Measurements from ENCODE around the gene CNBD2. TPM values are rescaled to one million over a fixed set of nuclear protein-coding genes. Genes with fewer than 3 reads are reported as not detected.

Gene CNBD2
- total RNA-seq, 1 experiment from 2014 or later = 3.1 TPM

- POLR2A ChIA-PET (ENCODE audit: low non-redundant PET) = no interaction called here
Observed at GRCh38 chr20:36055145-36055544, 86.8 kb downstream of the CNBD2 start.

GRCh38 chr20:36060676-36061075 is 92.3 kb downstream of the CNBD2 start:
- TF ChIP-seq CTCF (conservative IDR thresholded peaks at IDR 0.05; ENCODE audit: low read depth, low read length) (no peak), EZH2 (IDR thresholded peaks at IDR 0.05; ENCODE audit: borderline replicate concordance, low read depth, low read length, poor library complexity, severe bottlenecking) (no peak)

More at GRCh38 chr20:36055145-36055544, 86.8 kb downstream of the CNBD2 start:
- H3K4me1 ChIP-seq (ENCODE audit: insufficient read depth, low read length, poor library complexity, severe bottlenecking) = peaks cover 6% of the 10 kb centered on the region
- no peaks in the 10 kb centered on the region for H3K9me3 ChIP-seq (ENCODE audit: low read depth, low read length, poor library complexity, severe bottlenecking)
- H3K4me3 ChIP-seq (ENCODE audit: low read depth, low read length, poor library complexity, severe bottlenecking) = no peak overlapping the region
- DNase-seq (ENCODE audit: low spot score) = no peak
- CTCF ChIA-PET = no interaction called here
- no TSS peak for BruUV-seq (replicated peaks)
- H3K27ac ChIP-seq (ENCODE audit: low read depth, low read length, poor library complexity, severe bottlenecking) = no peak overlapping the region
- H3K27me3 ChIP-seq (replicated peaks; ENCODE audit: insufficient read depth, low read depth, low read length, poor library complexity) = no peaks in the 10 kb centered on the region
- intact Hi-C loops (cut with micrococcal nuclease; ENCODE audit: unreplicated experiment) = no loop called here
- H3K36me3 ChIP-seq (ENCODE audit: insufficient read depth, low read length, poor library complexity, severe bottlenecking) = no peaks in the 10 kb centered on the region
- TF ChIP-seq EZH2 (IDR thresholded peaks at IDR 0.05; ENCODE audit: borderline replicate concordance, low read depth, low read length, poor library complexity, severe bottlenecking) = no peak
- no peak for TF ChIP-seq CTCF (conservative IDR thresholded peaks at IDR 0.05; ENCODE audit: low read depth, low read length)

GRCh38 chr20:36061754-36062153 is 93.4 kb downstream of the CNBD2 start:
- Histone ChIP-seq H3K4me3 (ENCODE audit: low read depth, low read length, poor library complexity, severe bottlenecking) (no peak overlapping the region), H3K4me1 (ENCODE audit: insufficient read depth, low read length, poor library complexity, severe bottlenecking) (peaks cover 4% of the 10 kb centered on the region), H3K36me3 (ENCODE audit: insufficient read depth, low read length, poor library complexity, severe bottlenecking) (no peaks in the 10 kb centered on the region), H3K27ac (ENCODE audit: low read depth, low read length, poor library complexity, severe bottlenecking) (no peak overlapping the region), H3K27me3 (replicated peaks; ENCODE audit: insufficient read depth, low read depth, low read length, poor library complexity) (no peaks in the 10 kb centered on the region), H3K9me3 (ENCODE audit: low read depth, low read length, poor library complexity, severe bottlenecking) (no peaks in the 10 kb centered on the region)
- POLR2A ChIA-PET (ENCODE audit: low non-redundant PET) = no interaction called here
- DNase-seq (ENCODE audit: low spot score) = no peak
- intact Hi-C loops (cut with micrococcal nuclease; ENCODE audit: unreplicated experiment) = no loop called here
- CTCF ChIA-PET = no interaction called here
- no TSS peak for BruUV-seq (replicated peaks)
- TF ChIP-seq EZH2 (IDR thresholded peaks at IDR 0.05; ENCODE audit: borderline replicate concordance, low read depth, low read length, poor library complexity, severe bottlenecking) (no peak), CTCF (conservative IDR thresholded peaks at IDR 0.05; ENCODE audit: low read depth, low read length) (no peak)

More at GRCh38 chr20:36060676-36061075, 92.3 kb downstream of the CNBD2 start:
- intact Hi-C loops (cut with micrococcal nuclease; ENCODE audit: unreplicated experiment) = no loop called here
- Histone ChIP-seq H3K4me3 (ENCODE audit: low read depth, low read length, poor library complexity, severe bottlenecking) (no peak overlapping the region), H3K36me3 (ENCODE audit: insufficient read depth, low read length, poor library complexity, severe bottlenecking) (no peaks in the 10 kb centered on the region), H3K27ac (ENCODE audit: low read depth, low read length, poor library complexity, severe bottlenecking) (no peak overlapping the region), H3K27me3 (replicated peaks; ENCODE audit: insufficient read depth, low read depth, low read length, poor library complexity) (no peaks in the 10 kb centered on the region), H3K4me1 (ENCODE audit: insufficient read depth, low read length, poor library complexity, severe bottlenecking) (no peaks in the 10 kb centered on the region), H3K9me3 (ENCODE audit: low read depth, low read length, poor library complexity, severe bottlenecking) (no peaks in the 10 kb centered on the region)
- CTCF ChIA-PET = no interaction called here
- no TSS peak for BruUV-seq (replicated peaks)
- POLR2A ChIA-PET (ENCODE audit: low non-redundant PET) = no interaction called here
- no peak for DNase-seq (ENCODE audit: low spot score)

Measured in A673 (cell line).